Measurements from ENCODE around the gene SEC14L5. TPM values are rescaled to one million over a fixed set of nuclear protein-coding genes. Genes with fewer than 3 reads are reported as not detected.

Gene SEC14L5
- total RNA-seq, 1 donor from 2014 or later, result 0.41 TPM

GRCh38 chr16:5015351-5015750 is 57.2 kb downstream of the SEC14L5 start:
- H3K4me2 ChIP-seq, result no peak overlapping the region
- H3K27ac ChIP-seq, result no peak overlapping the region
- H3K27me3 Mint-ChIP-seq (ENCODE audit: insufficient read depth, low read depth), result peaks cover 4% of the 10 kb centered on the region
- DNase-seq (ENCODE audit: low spot score), result no peak
- H3K4me1 ChIP-seq, result peaks cover 9% of the 10 kb centered on the region
- no peak overlapping the region for H2AFZ ChIP-seq (replicated peaks)
- no peak for TF ChIP-seq CTCF (IDR thresholded peaks at IDR 0.05)
- H3K4me3 ChIP-seq, result no peak overlapping the region
- H3K36me3 ChIP-seq, result no peaks in the 10 kb centered on the region
- no peaks in the 10 kb centered on the region for H3K9me3 ChIP-seq (ENCODE audit: low read depth)
- no peaks in the 10 kb centered on the region for H3K9me3 Mint-ChIP-seq
- no peak overlapping the region for H3K4me3 Mint-ChIP-seq
- no peak overlapping the region for H3K9ac ChIP-seq
- no peak overlapping the region for H3K27ac Mint-ChIP-seq
- H4K20me1 ChIP-seq (ENCODE audit: low read depth), result no peaks in the 10 kb centered on the region
- H3K36me3 Mint-ChIP-seq, result no peaks in the 10 kb centered on the region
- peaks cover 7% of the 10 kb centered on the region for H3F3A ChIP-seq (ENCODE audit: low read depth)
- no peaks in the 10 kb centered on the region for H3K4me1 Mint-ChIP-seq
- no peaks in the 10 kb centered on the region for H3K79me2 ChIP-seq (ENCODE audit: low read depth)
- no peaks in the 10 kb centered on the region for H3K27me3 ChIP-seq

GRCh38 chr16:5015887-5016286 is 57.8 kb downstream of the SEC14L5 start:
- no peaks in the 10 kb centered on the region for H3K27me3 ChIP-seq
- Mint-ChIP-seq H3K27ac (no peak overlapping the region), H3K36me3 (no peaks in the 10 kb centered on the region), H3K27me3 (ENCODE audit: insufficient read depth, low read depth) (peaks cover 2% of the 10 kb centered on the region), H3K4me1 (no peaks in the 10 kb centered on the region), H3K4me3 (no peak overlapping the region), H3K9me3 (no peaks in the 10 kb centered on the region)
- H3K4me2 ChIP-seq, result no peak overlapping the region
- peaks cover 2% of the 10 kb centered on the region for H3F3A ChIP-seq (ENCODE audit: low read depth)
- peaks cover 5% of the 10 kb centered on the region for H3K4me1 ChIP-seq
- DNase-seq (ENCODE audit: low spot score), result no peak
- no peaks in the 10 kb centered on the region for H3K79me2 ChIP-seq (ENCODE audit: low read depth)
- no peak overlapping the region for H3K9ac ChIP-seq
- no peak overlapping the region for H3K4me3 ChIP-seq
- H4K20me1 ChIP-seq (ENCODE audit: low read depth), result no peaks in the 10 kb centered on the region
- H3K9me3 ChIP-seq (ENCODE audit: low read depth), result no peaks in the 10 kb centered on the region
- no peak overlapping the region for H3K27ac ChIP-seq
- TF ChIP-seq CTCF (IDR thresholded peaks at IDR 0.05) (no peak), EZH2phosphoT487 (IDR thresholded peaks at IDR 0.05) (no peak), EZH2 (IDR thresholded peaks at IDR 0.05) (no peak)
- no peak overlapping the region for H2AFZ ChIP-seq (replicated peaks)
- no peaks in the 10 kb centered on the region for H3K36me3 ChIP-seq

- no peaks in the 10 kb centered on the region for H3K27me3 ChIP-seq
- DNase-seq (ENCODE audit: low spot score), result no peak
- no peak overlapping the region for H2AFZ ChIP-seq (replicated peaks)
- no peak overlapping the region for H3K9ac ChIP-seq
- no peaks in the 10 kb centered on the region for H3F3A ChIP-seq (ENCODE audit: low read depth)
- Mint-ChIP-seq H3K36me3 (no peaks in the 10 kb centered on the region), H3K4me1 (no peaks in the 10 kb centered on the region), H3K4me3 (no peak overlapping the region), H3K27me3 (ENCODE audit: insufficient read depth, low read depth) (peaks cover 3% of the 10 kb centered on the region), H3K27ac (no peak overlapping the region), H3K9me3 (no peaks in the 10 kb centered on the region)
- no peak overlapping the region for H3K4me2 ChIP-seq
- H3K36me3 ChIP-seq, result no peaks in the 10 kb centered on the region
- no peaks in the 10 kb centered on the region for H3K9me3 ChIP-seq (ENCODE audit: low read depth)
- H3K4me3 ChIP-seq, result no peak overlapping the region
- TF ChIP-seq CTCF (IDR thresholded peaks at IDR 0.05) (no peak), EZH2phosphoT487 (IDR thresholded peaks at IDR 0.05) (no peak), EZH2 (IDR thresholded peaks at IDR 0.05) (no peak)
- no peaks in the 10 kb centered on the region for H3K4me1 ChIP-seq
- H4K20me1 ChIP-seq (ENCODE audit: low read depth), result no peaks in the 10 kb centered on the region
- H3K27ac ChIP-seq, result no peak overlapping the region
- no peaks in the 10 kb centered on the region for H3K79me2 ChIP-seq (ENCODE audit: low read depth)
These were observed 59.0 kb downstream of the SEC14L5 start for GRCh38 chr16:5016967-5017677.

Measured in neural progenitor cell (in vitro differentiated cells).